Large intestine (tissue), 3 donors: ENCODE measurements around the gene KSR1. TPM values are rescaled to one million over a fixed set of nuclear protein-coding genes. Genes with fewer than 3 reads are reported as not detected.

Experiments
- DNase-seq, 2 donors: peaks; one replicate each; pipeline versions ENCODE4 v3.0.0 to v3.0.0-alpha.2; 2013
- H3K27ac ChIP-seq: one replicate; pipeline ENCODE4 v1.5.1; 2013; ENCODE audit warnings: low read length
- H3K27me3 ChIP-seq: 2 replicates; pipeline ENCODE4 v1.6.1; 2013; ENCODE audit warnings: low read length; ENCODE audit not compliant: control insufficient read depth, insufficient read depth
- H3K36me3 ChIP-seq: 2 replicates; pipeline ENCODE4 v1.6.1; 2013; ENCODE audit warnings: low read length; ENCODE audit not compliant: control insufficient read depth, insufficient read depth
- H3K4me1 ChIP-seq: one replicate; pipeline ENCODE4 v1.6.1; 2013; ENCODE audit warnings: low read length; ENCODE audit not compliant: control insufficient read depth, insufficient read depth
- H3K4me3 ChIP-seq: one replicate; pipeline ENCODE4 v1.5.1; 2013; ENCODE audit warnings: low read length
- H3K9me3 ChIP-seq: one replicate; pipeline ENCODE4 v1.6.1; 2013; ENCODE audit warnings: mild to moderate bottlenecking, low read depth, low read length, moderate library complexity; ENCODE audit not compliant: control insufficient read depth
- WGBS: methylation state at CpG from one replicate; pipeline ENCODE4 v1.1.5; 2013; ENCODE audit warnings: low lambda C conversion rate; ENCODE audit not compliant: insufficient coverage; 5-methylcytosine and 5-hydroxymethylcytosine counted together
- polyA plus RNA-seq: library from polyadenylated mRNA; unstranded; fragments of 120-200 nt; gene quantifications from one replicate; pipeline ENCODE4 v1.2.1, GENCODE V29; 2013

KSR1 gene
- polyA plus RNA-seq, 1 donor: 65.0 TPM

DNA sequence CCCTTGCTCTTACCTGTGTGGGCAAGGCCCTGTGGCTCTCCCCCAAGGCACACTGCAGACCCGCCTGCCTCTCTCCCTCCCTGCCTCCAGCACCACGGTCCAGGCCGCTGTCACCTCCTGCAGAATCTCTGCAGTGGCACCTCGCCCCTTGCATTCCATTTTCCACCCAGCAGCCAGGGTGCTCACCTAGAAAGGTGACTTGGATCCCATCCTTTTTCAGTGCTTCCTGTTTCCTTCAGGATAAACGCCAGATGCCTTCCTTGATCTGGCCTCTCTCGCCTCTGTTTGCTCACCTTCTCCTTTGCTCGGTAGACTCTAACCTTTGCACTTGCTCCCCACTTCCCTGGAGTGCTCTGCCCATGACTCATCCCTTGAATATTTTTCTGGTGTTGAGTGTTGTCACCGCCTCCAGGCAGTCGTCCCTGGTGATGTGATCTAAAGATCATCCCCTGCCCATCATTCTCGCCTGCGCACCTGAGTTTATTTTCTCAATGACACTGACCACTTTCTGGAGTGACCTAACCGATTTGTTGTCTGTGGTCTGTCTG, 95.5 kb downstream of the KSR1 start:
- Histone ChIP-seq H3K36me3 (peaks cover 10% of the 10 kb centered on the region), H3K4me1 (peaks cover 25% of the 10 kb centered on the region), H3K4me3 (no peak overlapping the region), H3K27me3 (no peaks in the 10 kb centered on the region), H3K27ac (peak overlapping the region; percentile 76), H3K9me3 (no peaks in the 10 kb centered on the region)
- DNase-seq: peak; percentile 87 to 94
- no CpG with 5 or more reads among the region's 12 CpGs for WGBS

DNA sequence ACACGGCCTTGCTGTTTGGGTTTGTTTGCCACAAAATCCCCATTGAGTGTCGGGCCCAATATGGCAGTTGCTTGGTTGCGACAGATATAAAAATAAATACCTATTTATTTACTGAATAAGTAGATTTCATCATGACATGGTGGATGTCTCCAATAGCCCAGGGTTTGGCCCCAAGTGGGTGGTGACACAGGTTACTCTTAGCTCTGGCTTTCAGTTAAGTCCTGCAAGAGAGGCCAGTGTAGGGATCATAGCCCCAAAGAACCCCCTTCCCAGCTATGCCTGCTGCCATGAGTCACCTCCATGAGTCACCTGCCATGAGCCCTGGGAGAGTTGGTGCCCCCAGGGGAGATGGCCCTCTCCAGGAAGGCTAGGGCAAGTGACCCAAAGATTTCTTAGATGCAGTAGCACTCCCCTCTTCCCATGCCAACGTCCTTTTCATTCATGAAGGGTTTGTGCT, 96.1 kb downstream of the KSR1 start:
- Histone ChIP-seq H3K27ac (peak overlapping the region; percentile 3), H3K9me3 (no peaks in the 10 kb centered on the region), H3K4me1 (peaks cover 25% of the 10 kb centered on the region), H3K27me3 (no peaks in the 10 kb centered on the region), H3K36me3 (peaks cover 14% of the 10 kb centered on the region), H3K4me3 (no peak overlapping the region)
- WGBS: no CpG with 5 or more reads among the region's 4 CpGs
- DNase-seq: peak in 1 of 2 donors; percentile 61

DNA sequence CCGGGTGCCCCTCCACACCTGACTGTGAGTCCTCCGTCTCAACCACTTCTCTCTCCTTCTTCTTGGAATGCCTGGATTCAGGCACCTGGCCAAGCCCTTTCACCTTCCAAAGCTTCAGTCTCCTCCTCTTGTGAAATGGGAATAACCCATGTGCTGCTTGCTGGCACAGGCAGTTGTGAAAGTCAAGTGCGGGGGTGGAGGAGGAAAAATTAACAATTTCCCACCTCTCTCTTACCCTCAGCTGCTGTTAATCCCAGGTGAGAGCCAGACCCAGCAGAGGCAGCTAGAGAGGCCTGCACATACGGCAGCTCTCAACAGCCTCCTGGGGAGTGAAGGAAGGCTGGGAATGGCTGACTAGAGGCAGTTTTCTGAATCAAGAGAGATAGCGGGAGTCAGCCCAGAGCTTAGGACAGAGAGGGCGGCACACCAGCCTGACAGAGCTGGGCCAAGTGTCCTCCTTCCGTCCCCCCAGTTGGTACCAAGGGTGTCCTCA, 96.8 kb downstream of the KSR1 start:
- Histone ChIP-seq H3K9me3 (no peaks in the 10 kb centered on the region), H3K27ac (peak overlapping the region; percentile 3), H3K36me3 (peaks cover 18% of the 10 kb centered on the region), H3K4me3 (no peak overlapping the region), H3K4me1 (peaks cover 25% of the 10 kb centered on the region), H3K27me3 (no peaks in the 10 kb centered on the region)
- WGBS: no CpG with 5 or more reads among the region's 7 CpGs
- DNase-seq: no peak

DNA sequence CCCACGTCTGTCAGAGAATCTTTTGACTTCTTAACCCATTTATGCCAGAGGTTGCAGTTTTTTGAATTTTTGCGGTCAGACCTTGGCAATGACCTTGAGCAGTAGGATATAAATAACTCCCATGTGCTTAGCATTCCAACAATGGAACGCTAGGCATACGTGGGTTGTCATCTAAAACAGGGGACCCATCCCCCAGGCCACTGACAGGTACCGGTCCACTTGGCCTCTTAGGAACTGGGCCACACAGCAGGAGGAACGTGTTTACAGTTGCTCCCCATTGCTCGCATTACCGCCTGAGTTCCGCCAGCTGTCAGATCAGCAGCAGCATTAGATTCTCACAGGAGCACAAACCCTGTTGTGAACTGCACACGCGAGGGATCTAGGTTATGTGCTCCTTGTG, 97.9 kb downstream of the KSR1 start:
- DNase-seq: no peak
- no peaks in the 10 kb centered on the region for H3K9me3 ChIP-seq
- peaks cover 31% of the 10 kb centered on the region for H3K4me1 ChIP-seq
- no peak overlapping the region for H3K4me3 ChIP-seq
- no peaks in the 10 kb centered on the region for H3K27me3 ChIP-seq
- H3K36me3 ChIP-seq: peaks cover 21% of the 10 kb centered on the region
- H3K27ac ChIP-seq: no peak overlapping the region
- WGBS: no CpG with 5 or more reads among the region's 11 CpGs

DNA sequence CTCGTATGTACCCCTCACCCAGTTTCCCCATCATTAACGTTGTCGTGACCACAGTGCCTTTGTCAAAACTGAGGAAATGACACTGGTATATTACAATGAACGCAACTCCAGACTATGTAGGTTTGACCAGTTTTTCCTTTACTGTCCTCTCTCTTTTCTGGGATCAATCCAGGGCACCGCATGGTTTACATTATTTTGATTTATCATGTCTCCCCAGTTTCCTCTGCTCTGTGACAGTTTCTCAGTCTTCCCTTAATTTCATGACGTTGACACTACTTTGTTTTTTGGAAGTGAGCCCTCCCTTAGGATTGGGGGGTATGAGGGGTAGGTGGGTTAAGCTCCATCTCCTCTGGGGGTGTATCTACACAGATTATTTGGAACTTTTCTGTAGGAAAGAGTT, 98.7 kb downstream of the KSR1 start:
- peaks cover 21% of the 10 kb centered on the region for H3K36me3 ChIP-seq
- no peak overlapping the region for H3K27ac ChIP-seq
- DNase-seq: no peak
- no peak overlapping the region for H3K4me3 ChIP-seq
- H3K27me3 ChIP-seq: no peaks in the 10 kb centered on the region
- WGBS: 100% methylated on average over 1 of the region's 6 CpGs
- H3K4me1 ChIP-seq: peaks cover 39% of the 10 kb centered on the region
- no peaks in the 10 kb centered on the region for H3K9me3 ChIP-seq

DNA sequence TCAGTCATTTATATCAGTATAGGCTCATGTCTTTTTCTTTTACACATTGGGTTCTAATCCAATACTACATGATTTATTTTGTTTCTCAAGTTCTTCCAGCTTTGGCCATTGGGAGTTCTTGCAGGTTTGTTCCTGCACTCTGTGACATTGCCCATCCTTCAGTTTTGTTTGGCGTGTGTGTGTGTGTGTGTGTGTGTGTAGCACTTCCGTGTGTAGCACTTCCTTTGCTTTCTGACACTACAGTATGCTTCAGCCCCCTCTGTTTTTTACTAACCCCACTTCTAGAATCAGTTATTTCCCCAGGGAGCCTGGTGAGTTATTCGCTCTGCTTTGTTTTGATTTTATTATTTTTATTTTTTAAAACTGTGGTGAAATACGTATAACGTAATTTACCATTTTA, 99.1 kb downstream of the KSR1 start:
- DNase-seq: no peak
- WGBS: 100% methylated on average over 3 of the region's 5 CpGs
- peaks cover 43% of the 10 kb centered on the region for H3K4me1 ChIP-seq
- H3K27me3 ChIP-seq: no peaks in the 10 kb centered on the region
- H3K9me3 ChIP-seq: no peaks in the 10 kb centered on the region
- peaks cover 21% of the 10 kb centered on the region for H3K36me3 ChIP-seq
- H3K4me3 ChIP-seq: no peak overlapping the region
- H3K27ac ChIP-seq: no peak overlapping the region

DNA sequence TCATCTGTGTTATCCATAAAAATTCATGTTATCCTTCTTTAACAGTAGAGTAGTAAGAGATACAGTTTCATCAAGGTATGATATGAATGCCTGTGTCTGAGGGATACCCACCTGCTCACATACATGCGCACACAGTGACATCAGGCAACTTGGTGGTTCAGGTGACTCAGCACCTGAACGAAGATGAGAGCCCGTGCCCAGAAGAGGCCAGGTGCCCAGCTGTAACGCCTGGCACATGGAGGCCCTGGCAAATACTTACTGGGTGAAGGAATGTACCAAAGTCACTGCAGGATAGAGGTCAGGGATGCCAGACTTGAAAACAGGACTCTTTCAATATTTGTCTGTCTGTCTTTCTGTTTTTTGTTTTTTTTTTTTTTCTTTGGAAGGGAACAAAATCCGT, 102.1 kb downstream of the KSR1 start:
- no CpG with 5 or more reads among the region's 5 CpGs for WGBS
- peaks cover 21% of the 10 kb centered on the region for H3K36me3 ChIP-seq
- DNase-seq: no peak
- no peaks in the 10 kb centered on the region for H3K27me3 ChIP-seq
- no peaks in the 10 kb centered on the region for H3K9me3 ChIP-seq
- H3K4me3 ChIP-seq: no peak overlapping the region
- peaks cover 25% of the 10 kb centered on the region for H3K4me1 ChIP-seq
- peak overlapping the region; percentile 84 for H3K27ac ChIP-seq

DNA sequence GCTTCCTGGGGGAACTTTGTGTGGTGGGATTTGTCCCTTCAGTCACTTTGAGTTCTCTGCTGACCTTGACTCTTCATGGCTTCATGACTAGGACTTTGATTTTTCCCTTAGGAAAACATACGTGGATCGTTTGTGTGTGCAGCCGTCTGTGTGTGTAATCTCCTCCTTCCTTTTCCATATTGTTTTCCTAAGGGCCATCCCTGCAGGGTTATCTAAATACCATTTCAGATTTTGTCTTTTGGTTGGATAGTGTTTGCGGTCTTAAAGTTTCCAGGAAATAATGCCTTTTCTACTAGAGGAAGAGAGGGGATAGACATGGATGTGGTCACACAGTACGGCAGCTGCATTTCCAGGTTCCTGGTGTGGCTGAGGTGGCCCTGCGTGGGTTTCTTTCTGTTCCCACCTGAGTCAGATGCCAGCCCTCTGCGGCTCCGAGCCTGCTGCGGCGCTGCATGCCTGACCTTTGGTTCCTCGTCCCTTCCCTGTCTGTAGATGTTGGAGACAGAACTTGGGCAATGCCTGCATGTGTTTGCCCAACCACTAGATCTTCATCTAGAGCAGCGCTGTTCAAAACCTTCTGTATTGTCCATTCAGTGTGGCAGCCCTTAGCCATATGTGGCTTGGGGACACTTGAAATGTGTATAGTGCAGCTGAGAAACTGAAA, 102.7 kb downstream of the KSR1 start:
- Histone ChIP-seq H3K27ac (peak overlapping the region; percentile 84), H3K9me3 (no peaks in the 10 kb centered on the region), H3K36me3 (peaks cover 18% of the 10 kb centered on the region), H3K4me1 (peaks cover 25% of the 10 kb centered on the region), H3K4me3 (no peak overlapping the region), H3K27me3 (no peaks in the 10 kb centered on the region)
- no CpG with 5 or more reads among the region's 12 CpGs for WGBS
- DNase-seq: peak; percentile 85 to 91

DNA sequence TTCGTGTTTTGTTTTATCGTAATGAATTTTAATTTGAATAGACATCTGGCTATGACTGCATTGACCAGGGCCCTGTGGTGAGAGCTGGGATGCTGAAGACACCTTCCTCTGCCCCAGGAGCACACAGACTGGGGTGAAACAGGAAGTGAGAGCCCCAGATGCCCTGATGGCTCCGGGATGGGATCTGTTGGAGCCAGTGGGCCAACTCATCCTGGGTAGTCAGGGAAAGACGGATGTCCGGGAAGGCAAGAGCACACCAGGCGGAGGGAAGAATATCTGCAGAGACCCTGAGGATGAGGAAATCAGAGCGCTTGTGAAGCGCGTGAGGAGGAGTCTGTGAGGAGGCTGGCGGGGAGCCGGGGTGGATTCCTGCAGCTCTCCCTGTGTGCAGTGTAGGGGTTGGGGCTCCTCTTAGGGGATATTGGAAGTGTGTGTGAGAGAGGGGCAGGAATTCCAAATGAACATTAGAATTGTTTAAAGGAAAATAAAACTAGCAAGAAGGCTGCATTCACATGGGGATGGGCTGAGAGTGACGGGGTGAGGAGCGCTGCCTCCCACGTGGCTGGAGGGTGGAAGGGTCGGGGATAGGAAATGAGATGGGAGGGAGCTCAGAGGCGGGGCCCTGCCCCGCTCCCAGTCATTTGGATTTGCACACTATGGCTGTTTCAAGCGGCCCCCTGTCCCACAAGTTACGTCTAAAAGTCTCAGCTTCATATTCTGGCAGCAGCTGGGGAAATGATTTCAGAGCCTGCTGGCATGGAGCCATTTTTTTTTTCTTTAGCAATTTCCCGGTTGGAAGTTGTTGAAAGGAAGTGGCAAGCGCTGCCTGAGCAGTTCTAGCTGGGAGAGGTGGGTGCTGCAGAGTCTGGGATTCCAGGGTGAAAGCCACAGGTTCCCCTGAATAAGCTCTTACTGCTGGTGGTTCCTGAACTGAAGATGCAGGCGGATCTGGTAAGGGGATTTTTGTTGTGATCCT, 103.5 kb downstream of the KSR1 start:
- Histone ChIP-seq H3K4me1 (peaks cover 25% of the 10 kb centered on the region), H3K9me3 (no peaks in the 10 kb centered on the region), H3K27ac (peak overlapping the region; percentile 84), H3K4me3 (no peak overlapping the region), H3K27me3 (no peaks in the 10 kb centered on the region), H3K36me3 (peaks cover 15% of the 10 kb centered on the region)
- DNase-seq: peak; percentile 54 to 79
- 57% methylated on average over 8 of the region's 22 CpGs for WGBS

DNA sequence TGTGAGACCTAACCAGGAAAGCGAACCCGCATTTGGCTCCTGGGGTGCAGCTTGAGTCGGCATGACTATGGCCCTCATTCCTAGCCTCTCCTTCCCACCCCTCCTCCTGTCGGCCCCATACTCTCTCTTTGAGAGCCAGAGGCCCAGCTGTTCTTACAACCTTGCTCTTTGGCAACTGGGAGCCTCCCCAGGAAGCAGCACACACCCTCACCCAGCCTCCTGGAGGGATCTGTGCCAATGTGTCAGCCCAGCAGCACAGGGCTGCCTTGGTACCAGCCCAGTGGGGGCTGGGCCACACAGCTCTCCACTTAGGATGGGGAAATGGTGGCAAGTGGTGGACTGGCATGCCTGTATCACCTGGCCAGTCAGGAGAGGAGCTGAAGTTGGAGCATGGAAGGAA, 104.4 kb downstream of the KSR1 start:
- H3K27ac ChIP-seq: peak overlapping the region; percentile 84
- no peak for DNase-seq
- H3K4me1 ChIP-seq: peaks cover 25% of the 10 kb centered on the region
- no CpG with 5 or more reads among the region's 4 CpGs for WGBS
- no peaks in the 10 kb centered on the region for H3K27me3 ChIP-seq
- H3K9me3 ChIP-seq: no peaks in the 10 kb centered on the region
- H3K36me3 ChIP-seq: peaks cover 15% of the 10 kb centered on the region
- H3K4me3 ChIP-seq: no peak overlapping the region
